KMS-11 (cell line): ENCODE measurements around the gene FGGY.

Experiments used
- H2AFZ ChIP-seq: fragments of 200-600 bp; sonication (generic); 2 replicates; pipeline ENCODE4 v1.6.1; 2016; ENCODE audit warnings: antibody characterized with exemption, mixed run types, low read depth
- H3K27ac ChIP-seq: fragments of 200-600 bp; sonication (generic); 2 replicates; pipeline ENCODE4 v1.6.1; 2016; ENCODE audit warnings: mild to moderate bottlenecking, mixed run types
- H3K27me3 ChIP-seq: fragments of 200-600 bp; sonication (generic); 2 replicates; pipeline ENCODE4 v1.6.1; 2017; ENCODE audit warnings: mild to moderate bottlenecking, low read depth, mixed run types, moderate library complexity; ENCODE audit not compliant: insufficient read depth
- H3K36me3 ChIP-seq: fragments of 200-600 bp; sonication (generic); 2 replicates; pipeline ENCODE4 v1.6.1; 2017; ENCODE audit warnings: mild to moderate bottlenecking, mixed run types; ENCODE audit not compliant: insufficient read depth
- H3K4me1 ChIP-seq: fragments of 200-600 bp; sonication (generic); 2 replicates; pipeline ENCODE4 v1.6.1; 2016; ENCODE audit warnings: mild to moderate bottlenecking, low read depth, mixed run types; ENCODE audit not compliant: poor library complexity, severe bottlenecking
- H3K4me2 ChIP-seq: fragments of 200-600 bp; sonication (generic); 2 replicates; pipeline ENCODE4 v1.7.0; 2016; ENCODE audit warnings: mild to moderate bottlenecking, mixed run types
- H3K4me3 ChIP-seq: fragments of 200-600 bp; sonication (generic); IDR thresholded peaks from 2 replicates; pipeline ENCODE4 v1.6.1; 2017; ENCODE audit warnings: low read depth, low read length, mixed read lengths; ENCODE audit not compliant: insufficient read depth
- H3K79me2 ChIP-seq: fragments of 200-600 bp; sonication (generic); 2 replicates; pipeline ENCODE4 v1.6.1; 2016; ENCODE audit warnings: low read depth, mixed run types; ENCODE audit not compliant: insufficient read depth
- H3K9ac ChIP-seq: fragments of 200-600 bp; sonication (generic); 2 replicates; pipeline ENCODE4 v1.6.1; 2016; ENCODE audit warnings: mild to moderate bottlenecking, mixed run types
- H4K20me1 ChIP-seq: fragments of 200-600 bp; sonication (generic); 2 replicates; pipeline ENCODE4 v1.6.1; 2016; ENCODE audit warnings: mild to moderate bottlenecking, mixed run types; ENCODE audit not compliant: insufficient read depth
- CTCF ChIP-seq: fragments of 200-600 bp; sonication (generic); conservative IDR thresholded peaks from 2 replicates; pipeline ENCODE4 v1.6.1; 2017; ENCODE audit warnings: low read depth, mild to moderate bottlenecking, antibody characterized with exemption, low read length, moderate library complexity, mixed read lengths

FGGY gene

GRCh38 chr1:59452026-59452425 is 155.1 kb downstream of the FGGY start:
- Histone ChIP-seq H3K4me3 (no peak overlapping the region), H3K4me1 (no peaks in the 10 kb centered on the region), H2AFZ (no peak overlapping the region), H3K27ac (no peak overlapping the region), H3K4me2 (no peak overlapping the region), H4K20me1 (no peaks in the 10 kb centered on the region), H3K79me2 (no peaks in the 10 kb centered on the region), H3K36me3 (no peaks in the 10 kb centered on the region), H3K27me3 (no peaks in the 10 kb centered on the region), H3K9ac (no peak overlapping the region)
- TF ChIP-seq CTCF, result no peak

GRCh38 chr1:59452559-59452958 is 155.7 kb downstream of the FGGY start:
- no peaks in the 10 kb centered on the region for H3K36me3 ChIP-seq
- no peaks in the 10 kb centered on the region for H3K4me1 ChIP-seq
- no peak overlapping the region for H3K4me2 ChIP-seq
- TF ChIP-seq CTCF, result no peak
- H3K9ac ChIP-seq, result no peak overlapping the region
- no peak overlapping the region for H3K27ac ChIP-seq
- H2AFZ ChIP-seq, result no peak overlapping the region
- H3K27me3 ChIP-seq, result no peaks in the 10 kb centered on the region
- no peaks in the 10 kb centered on the region for H3K79me2 ChIP-seq
- no peaks in the 10 kb centered on the region for H4K20me1 ChIP-seq
- H3K4me3 ChIP-seq, result no peak overlapping the region

GRCh38 chr1:59453297-59453968 is 156.5 kb downstream of the FGGY start:
- TF ChIP-seq CTCF, result no peak
- no peaks in the 10 kb centered on the region for H3K79me2 ChIP-seq
- H3K4me2 ChIP-seq, result no peak overlapping the region
- H4K20me1 ChIP-seq, result no peaks in the 10 kb centered on the region
- no peaks in the 10 kb centered on the region for H3K27me3 ChIP-seq
- H3K9ac ChIP-seq, result no peak overlapping the region
- H3K4me3 ChIP-seq, result no peak overlapping the region
- no peak overlapping the region for H2AFZ ChIP-seq
- H3K36me3 ChIP-seq, result no peaks in the 10 kb centered on the region
- no peak overlapping the region for H3K27ac ChIP-seq
- H3K4me1 ChIP-seq, result no peaks in the 10 kb centered on the region

- Histone ChIP-seq H3K36me3 (no peaks in the 10 kb centered on the region), H3K79me2 (no peaks in the 10 kb centered on the region), H3K27me3 (no peaks in the 10 kb centered on the region), H2AFZ (no peak overlapping the region), H4K20me1 (no peaks in the 10 kb centered on the region), H3K9ac (no peak overlapping the region), H3K4me2 (no peak overlapping the region), H3K4me3 (no peak overlapping the region), H3K27ac (no peak overlapping the region), H3K4me1 (no peaks in the 10 kb centered on the region)
- TF ChIP-seq CTCF, result no peak
Observed at GRCh38 chr1:59455206-59455605, 158.3 kb downstream of the FGGY start.
